Measurements from ENCODE around the gene RBM33.

Gene RBM33

DNA sequence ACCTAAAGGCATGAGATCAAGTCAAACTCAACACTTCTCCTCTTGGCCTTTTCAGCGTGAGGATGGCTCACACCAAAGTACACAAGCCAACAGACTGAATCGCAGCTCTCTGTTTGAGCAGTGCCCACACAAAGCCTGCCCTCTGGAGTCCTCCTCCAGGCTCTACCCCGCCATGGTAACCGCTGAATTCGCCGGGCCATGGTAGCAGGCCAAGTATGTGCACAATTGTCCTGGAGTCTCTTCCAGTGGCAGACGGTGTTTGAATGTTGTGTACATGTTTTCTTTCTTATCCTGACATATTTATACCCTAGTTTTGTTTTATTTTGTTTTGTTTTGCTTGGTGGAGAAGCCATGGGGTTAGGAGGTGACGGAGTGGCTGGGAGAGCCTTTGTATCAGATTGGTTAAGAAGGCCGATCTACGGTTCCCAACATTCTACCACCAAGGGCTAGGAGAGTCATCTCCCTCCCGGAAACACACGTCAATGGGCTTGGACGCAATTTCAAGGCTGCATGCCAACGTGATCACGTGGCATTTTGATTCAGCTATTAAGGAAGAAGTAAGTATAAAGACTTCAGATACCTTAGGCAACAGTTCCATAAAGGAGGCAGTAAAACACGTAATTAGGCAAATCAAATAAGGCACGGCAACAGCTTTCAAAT is 179.9 kb downstream of the RBM33 start:
- TF ChIP-seq, protein P1, sequence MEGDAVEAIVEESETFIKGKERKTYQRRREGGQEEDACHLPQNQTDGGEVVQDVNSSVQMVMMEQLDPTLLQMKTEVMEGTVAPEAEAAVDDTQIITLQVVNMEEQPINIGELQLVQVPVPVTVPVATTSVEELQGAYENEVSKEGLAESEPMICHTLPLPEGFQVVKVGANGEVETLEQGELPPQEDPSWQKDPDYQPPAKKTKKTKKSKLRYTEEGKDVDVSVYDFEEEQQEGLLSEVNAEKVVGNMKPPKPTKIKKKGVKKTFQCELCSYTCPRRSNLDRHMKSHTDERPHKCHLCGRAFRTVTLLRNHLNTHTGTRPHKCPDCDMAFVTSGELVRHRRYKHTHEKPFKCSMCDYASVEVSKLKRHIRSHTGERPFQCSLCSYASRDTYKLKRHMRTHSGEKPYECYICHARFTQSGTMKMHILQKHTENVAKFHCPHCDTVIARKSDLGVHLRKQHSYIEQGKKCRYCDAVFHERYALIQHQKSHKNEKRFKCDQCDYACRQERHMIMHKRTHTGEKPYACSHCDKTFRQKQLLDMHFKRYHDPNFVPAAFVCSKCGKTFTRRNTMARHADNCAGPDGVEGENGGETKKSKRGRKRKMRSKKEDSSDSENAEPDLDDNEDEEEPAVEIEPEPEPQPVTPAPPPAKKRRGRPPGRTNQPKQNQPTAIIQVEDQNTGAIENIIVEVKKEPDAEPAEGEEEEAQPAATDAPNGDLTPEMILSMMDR (IDR thresholded peaks at IDR 0.05; ENCODE audit: borderline replicate concordance, extremely low read depth, low read length, poor library complexity, severe bottlenecking), result no peak
- TF ChIP-seq EZH2 (IDR thresholded peaks at IDR 0.05; ENCODE audit: borderline replicate concordance, low read depth, low read length, severe bottlenecking), result no peak
- H3K9ac ChIP-seq (ENCODE audit: low read depth, low read length), result no peak overlapping the region
- no peaks in the 10 kb centered on the region for H3K9me3 ChIP-seq (ENCODE audit: insufficient read depth, low read length, severe bottlenecking)
- no peaks in the 10 kb centered on the region for H3K79me2 ChIP-seq (ENCODE audit: insufficient read depth, low read length)
- DNase-seq (no peak), ATAC-seq (ENCODE audit: insufficient read depth, low read depth) (no peak)
- H3K4me2 ChIP-seq (ENCODE audit: insufficient read depth, low read length), result no peak overlapping the region
- H3K27ac ChIP-seq (ENCODE audit: low read length), result no peak overlapping the region
- H4K20me1 ChIP-seq (ENCODE audit: insufficient read depth, low read length), result no peaks in the 10 kb centered on the region
- no peaks in the 10 kb centered on the region for H3K4me1 ChIP-seq (ENCODE audit: insufficient read depth, low read length)
- H3K4me3 ChIP-seq (ENCODE audit: low read depth in 1 of 2, low read length in 2 of 2), result no peak overlapping the region
- H2AFZ ChIP-seq (ENCODE audit: low read depth, low read length), result no peak overlapping the region
- H3K36me3 ChIP-seq (ENCODE audit: insufficient read depth, low read length), result no peaks in the 10 kb centered on the region
- H3K27me3 ChIP-seq (ENCODE audit: insufficient read depth, low read length, poor library complexity), result peaks cover 5% of the 10 kb centered on the region

DNA sequence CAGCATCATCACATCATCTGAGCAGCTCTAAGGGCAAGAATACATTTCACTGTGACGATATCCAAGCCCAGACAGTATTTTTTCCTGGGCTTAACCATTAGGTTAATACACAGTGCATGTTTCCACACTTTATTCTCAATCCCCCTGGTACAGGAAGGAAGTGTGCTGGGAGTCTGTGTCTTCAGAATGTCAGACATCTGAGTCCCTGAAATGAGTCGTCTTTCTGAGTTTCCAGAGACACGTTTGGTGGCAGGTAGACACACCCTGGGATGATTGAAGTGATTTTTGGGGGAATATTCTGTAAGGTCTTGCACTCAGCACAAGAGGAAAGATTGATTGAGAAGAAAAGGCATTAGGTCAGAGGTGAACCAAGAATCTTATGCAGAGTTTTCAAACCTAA is 180.9 kb downstream of the RBM33 start:
- H3K27me3 ChIP-seq (ENCODE audit: insufficient read depth, low read length, poor library complexity), result peaks cover 5% of the 10 kb centered on the region
- no peak overlapping the region for H3K4me2 ChIP-seq (ENCODE audit: insufficient read depth, low read length)
- H3K4me3 ChIP-seq (ENCODE audit: low read depth in 1 of 2, low read length in 2 of 2), result no peak overlapping the region
- DNase-seq (no peak), ATAC-seq (ENCODE audit: insufficient read depth, low read depth) (no peak)
- no peak for TF ChIP-seq EZH2 (IDR thresholded peaks at IDR 0.05; ENCODE audit: borderline replicate concordance, low read depth, low read length, severe bottlenecking)
- TF ChIP-seq, protein P1 (IDR thresholded peaks at IDR 0.05; ENCODE audit: borderline replicate concordance, extremely low read depth, low read length, poor library complexity, severe bottlenecking), result no peak
- H3K36me3 ChIP-seq (ENCODE audit: insufficient read depth, low read length), result no peaks in the 10 kb centered on the region
- H3K9me3 ChIP-seq (ENCODE audit: insufficient read depth, low read length, severe bottlenecking), result no peaks in the 10 kb centered on the region
- no peaks in the 10 kb centered on the region; the same call in 1 of the 2 replicates for H4K20me1 ChIP-seq (ENCODE audit: insufficient read depth, low read length)
- no peak overlapping the region for H3K27ac ChIP-seq (ENCODE audit: low read length)
- H2AFZ ChIP-seq (ENCODE audit: low read depth, low read length), result no peak overlapping the region
- H3K9ac ChIP-seq (ENCODE audit: low read depth, low read length), result no peak overlapping the region
- no peaks in the 10 kb centered on the region for H3K79me2 ChIP-seq (ENCODE audit: insufficient read depth, low read length)
- H3K4me1 ChIP-seq (ENCODE audit: insufficient read depth, low read length), result no peaks in the 10 kb centered on the region

DNA sequence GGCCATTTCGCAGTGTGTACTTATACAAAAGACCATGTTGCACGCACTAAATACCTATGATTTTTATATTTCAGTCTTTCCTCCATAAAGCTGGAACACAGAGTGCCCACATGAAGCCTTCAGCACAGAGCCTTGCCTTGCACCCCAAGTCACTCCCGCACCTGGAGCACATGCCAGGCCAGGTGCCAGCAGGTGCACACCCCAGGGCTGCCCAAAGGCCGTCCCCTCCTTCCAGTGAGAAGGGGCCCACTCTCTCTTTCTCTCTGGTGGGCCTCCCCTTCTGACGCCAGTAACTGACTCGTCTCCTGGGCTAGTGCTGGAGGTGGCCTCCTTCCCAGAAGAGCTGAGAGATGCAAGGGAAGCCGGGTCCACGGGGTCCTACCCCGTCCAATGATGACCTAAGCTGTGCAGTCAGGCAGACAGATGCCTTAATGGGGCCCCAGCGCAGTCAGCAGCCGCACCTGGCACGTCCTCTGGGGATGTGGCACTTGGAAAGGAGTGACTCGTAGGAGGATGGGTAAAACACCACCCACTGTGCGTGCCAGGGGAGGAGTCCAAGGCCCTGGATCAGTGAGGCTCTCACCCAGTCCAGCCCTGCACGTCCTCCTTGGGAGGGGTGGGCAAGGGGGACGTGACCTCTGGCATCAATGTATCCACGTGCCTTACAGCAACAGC is 185.5 kb downstream of the RBM33 start:
- no peak overlapping the region for H2AFZ ChIP-seq (ENCODE audit: low read depth, low read length)
- H3K27ac ChIP-seq (ENCODE audit: low read length), result no peak overlapping the region
- no peaks in the 10 kb centered on the region for H3K9me3 ChIP-seq (ENCODE audit: insufficient read depth, low read length, severe bottlenecking)
- no peak overlapping the region for H3K4me3 ChIP-seq (ENCODE audit: low read depth in 1 of 2, low read length in 2 of 2)
- H3K36me3 ChIP-seq (ENCODE audit: insufficient read depth, low read length), result no peaks in the 10 kb centered on the region
- no peak for TF ChIP-seq EZH2 (IDR thresholded peaks at IDR 0.05; ENCODE audit: borderline replicate concordance, low read depth, low read length, severe bottlenecking)
- TF ChIP-seq, protein P1 (IDR thresholded peaks at IDR 0.05; ENCODE audit: borderline replicate concordance, extremely low read depth, low read length, poor library complexity, severe bottlenecking), result no peak
- DNase-seq (no peak), ATAC-seq (ENCODE audit: insufficient read depth, low read depth) (no peak)
- H3K4me1 ChIP-seq (ENCODE audit: insufficient read depth, low read length), result no peaks in the 10 kb centered on the region
- no peak overlapping the region for H3K9ac ChIP-seq (ENCODE audit: low read depth, low read length)
- no peaks in the 10 kb centered on the region; the same call in 1 of the 2 replicates for H4K20me1 ChIP-seq (ENCODE audit: insufficient read depth, low read length)
- H3K79me2 ChIP-seq (ENCODE audit: insufficient read depth, low read length), result no peaks in the 10 kb centered on the region
- peaks cover 11% of the 10 kb centered on the region for H3K27me3 ChIP-seq (ENCODE audit: insufficient read depth, low read length, poor library complexity)
- H3K4me2 ChIP-seq (ENCODE audit: insufficient read depth, low read length), result no peak overlapping the region
